Neuronal stem cell (in vitro differentiated cells): Measurements from ENCODE around the gene PTPN11.

Experiments
- DNase-seq: peaks from one replicate; pipeline ENCODE4 v3.0.0-alpha.2; 2013; ENCODE audit warnings: low spot score
- H2AFZ ChIP-seq: one replicate; pipeline ENCODE4 v1.6.1; 2013; ENCODE audit warnings: mild to moderate bottlenecking, low read length, inconsistent platforms
- H2AK5ac ChIP-seq: 2 replicates; pipeline ENCODE4 v1.6.1; 2013; ENCODE audit warnings: low read depth, mild to moderate bottlenecking, inconsistent platforms, low read length, moderate library complexity, mixed read lengths
- H2BK120ac ChIP-seq: 2 replicates; pipeline ENCODE4 v1.6.1; 2013; ENCODE audit warnings: low read depth, mild to moderate bottlenecking, inconsistent platforms, low read length, moderate library complexity, mixed read lengths
- H2BK12ac ChIP-seq: one replicate; pipeline ENCODE4 v1.6.1; 2013; ENCODE audit warnings: low read length, inconsistent platforms
- H2BK15ac ChIP-seq: 2 replicates; pipeline ENCODE4 v1.6.1; 2013; ENCODE audit warnings: mild to moderate bottlenecking, low read length, inconsistent platforms, mixed read lengths
- H2BK5ac ChIP-seq: one replicate; pipeline ENCODE4 v1.6.1; 2013; ENCODE audit warnings: inconsistent platforms, mild to moderate bottlenecking, low read length, moderate library complexity
- H3K14ac ChIP-seq: one replicate; pipeline ENCODE4 v1.6.1; 2013; ENCODE audit warnings: low read length, inconsistent platforms
- H3K18ac ChIP-seq: 2 replicates; pipeline ENCODE4 v1.6.1; 2013; ENCODE audit warnings: low read length, inconsistent platforms
- H3K23ac ChIP-seq: 2 replicates; pipeline ENCODE4 v1.6.1; 2013; ENCODE audit warnings: low read depth, mild to moderate bottlenecking, mixed read lengths, low read length, inconsistent platforms; ENCODE audit not compliant: poor library complexity
- H3K27ac ChIP-seq: replicated peaks from 3 replicates; pipeline ENCODE4 v1.5.1; 2013; ENCODE audit warnings: low read length, inconsistent platforms
- H3K27me3 ChIP-seq, 3 experiments: 2 replicates each; pipeline ENCODE4 v1.6.1; 2013; ENCODE audit warnings: low read length in 3 of 3, mild to moderate bottlenecking in 2 of 3, inconsistent platforms in 1 of 3, low read depth in 1 of 3, mixed read lengths in 1 of 3, moderate library complexity in 1 of 3; ENCODE audit not compliant: control insufficient read depth in 3 of 3, insufficient read depth in 3 of 3
- H3K36me3 ChIP-seq, 2 donors: replicated peaks in 1 of 2; 2 replicates each; pipeline ENCODE4 v1.6.1; 2013; ENCODE audit warnings: low read length in 2 of 2; ENCODE audit not compliant: control insufficient read depth in 2 of 2, insufficient read depth in 2 of 2
- H3K4ac ChIP-seq: 2 replicates; pipeline ENCODE4 v1.6.1; 2013; ENCODE audit warnings: inconsistent platforms, mild to moderate bottlenecking, low read length, moderate library complexity
- H3K4me1 ChIP-seq, 2 donors: 1 replicate in 1 of 2; 2 replicates in 1 of 2; pipeline ENCODE4 v1.6.1; 2013; ENCODE audit warnings: low read length in 2 of 2, low read depth in 1 of 2; ENCODE audit not compliant: control insufficient read depth in 2 of 2, insufficient read depth in 1 of 2
- H3K4me2 ChIP-seq: one replicate; pipeline ENCODE4 v1.6.1; 2013; ENCODE audit warnings: mild to moderate bottlenecking, low read length, inconsistent platforms; ENCODE audit not compliant: insufficient read depth, poor library complexity, severe bottlenecking
- H3K4me3 ChIP-seq, 2 donors: 2 replicates each; pipeline ENCODE4 v1.5.1; 2013; ENCODE audit warnings: low read length in 2 of 2, mild to moderate bottlenecking in 2 of 2, inconsistent platforms in 1 of 2, moderate library complexity in 1 of 2
- H3K79me1 ChIP-seq: one replicate; pipeline ENCODE4 v1.6.1; 2013; ENCODE audit warnings: low read depth, mild to moderate bottlenecking, inconsistent platforms, low read length, moderate library complexity
- H3K9ac ChIP-seq: one replicate; pipeline ENCODE4 v1.6.1; 2013; ENCODE audit warnings: mild to moderate bottlenecking, low read depth, low read length, inconsistent platforms; ENCODE audit not compliant: poor library complexity
- H3K9me3 ChIP-seq, 2 donors: replicated peaks in 1 of 2; 2 replicates each; pipeline versions ENCODE3 to v1.6.1; 2013; ENCODE audit warnings: low read length in 2 of 2, mild to moderate bottlenecking in 2 of 2, inconsistent platforms in 1 of 2, low read depth in 1 of 2, mixed read lengths in 1 of 2, moderate library complexity in 1 of 2; ENCODE audit not compliant: control insufficient read depth in 2 of 2, insufficient read depth in 1 of 2
- H4K8ac ChIP-seq: one replicate; pipeline ENCODE4 v1.6.1; 2013; ENCODE audit warnings: low read depth, mild to moderate bottlenecking, inconsistent platforms, low read length, moderate library complexity
- H4K91ac ChIP-seq: one replicate; pipeline ENCODE4 v1.6.1; 2013; ENCODE audit warnings: low read length, low read depth, mild to moderate bottlenecking, inconsistent platforms; ENCODE audit not compliant: poor library complexity
- WGBS, 2 donors: extraction: QIAGEN DNeasy Blood & Tissue Kit; methylation state at CpG; one replicate each; pipeline ENCODE4 v1.1.7; 2013; ENCODE audit warnings: missing lambda C conversion rate in 2 of 2, mixed read lengths in 1 of 2; ENCODE audit not compliant: insufficient read length in 2 of 2, insufficient replicate concordance in 1 of 2; ENCODE audit errors: extremely low coverage in 2 of 2; 5-methylcytosine and 5-hydroxymethylcytosine counted together

The PTPN11 gene

GRCh38 chr12:112425582-112426382, 7.0 kb downstream of the PTPN11 start:
- Histone ChIP-seq H2BK120ac (no peak overlapping the region), H2BK5ac (no peak overlapping the region), H3K27me3 (no peaks in the 10 kb centered on the region), H2AK5ac (no peak overlapping the region), H3K79me1 (peaks cover 6% of the 10 kb centered on the region), H3K9ac (no peak overlapping the region), H3K4me2 (no peak overlapping the region), H4K8ac (no peak overlapping the region), H3K36me3 (peaks cover 0 to 9% of the 10 kb centered on the region in 2 donors), H2BK12ac (no peak overlapping the region), H2BK15ac (no peak overlapping the region), H3K4me3 (no peak overlapping the region), H3K9me3 (no peaks in the 10 kb centered on the region), H3K4me1 (no peaks in the 10 kb centered on the region), H3K14ac (no peak overlapping the region), H3K23ac (no peak overlapping the region), H2AFZ (no peak overlapping the region), H3K18ac (no peak overlapping the region), H3K27ac (no peak overlapping the region), H4K91ac (no peak overlapping the region), H3K4ac (no peak overlapping the region)
- DNase-seq = no peak
- WGBS, 2 donors = no CpG with 5 or more reads among the region's 7 CpGs

GRCh38 chr12:112427760-112428159, 9.0 kb downstream of the PTPN11 start:
- Histone ChIP-seq H4K91ac (no peak overlapping the region), H2BK12ac (no peak overlapping the region), H3K79me1 (peaks cover 6% of the 10 kb centered on the region), H3K4me2 (no peak overlapping the region), H2BK5ac (no peak overlapping the region), H3K9me3 (no peaks in the 10 kb centered on the region), H3K4ac (no peak overlapping the region), H3K27me3 (no peaks in the 10 kb centered on the region), H3K14ac (no peak overlapping the region), H3K4me1 (no peaks in the 10 kb centered on the region), H2BK15ac (no peak overlapping the region), H4K8ac (no peak overlapping the region), H2AFZ (no peak overlapping the region), H3K4me3 (no peak overlapping the region), H2BK120ac (no peak overlapping the region), H3K18ac (no peak overlapping the region), H2AK5ac (no peak overlapping the region), H3K36me3 (peaks cover 2 to 9% of the 10 kb centered on the region in 2 donors), H3K27ac (no peak overlapping the region), H3K23ac (no peak overlapping the region), H3K9ac (no peak overlapping the region)
- WGBS, 2 donors = no CpG with 5 or more reads among the region's 2 CpGs
- no peak for DNase-seq

GRCh38 chr12:112430929-112431328, 12.2 kb downstream of the PTPN11 start:
- no peak overlapping the region for H2AFZ ChIP-seq
- no peak overlapping the region for H4K8ac ChIP-seq
- no peak for DNase-seq
- WGBS, 2 donors = no CpG with 5 or more reads among the region's 5 CpGs
- H3K4me1 ChIP-seq = no peaks in the 10 kb centered on the region
- no peak overlapping the region for H3K9ac ChIP-seq
- H3K79me1 ChIP-seq = peaks cover 1% of the 10 kb centered on the region
- H3K14ac ChIP-seq = no peak overlapping the region
- H3K27me3 ChIP-seq = no peaks in the 10 kb centered on the region
- no peak overlapping the region for H3K27ac ChIP-seq
- no peak overlapping the region for H2BK120ac ChIP-seq
- no peak overlapping the region for H2BK5ac ChIP-seq
- H2BK12ac ChIP-seq = no peak overlapping the region
- H4K91ac ChIP-seq = no peak overlapping the region
- H2AK5ac ChIP-seq = no peak overlapping the region
- no peak overlapping the region for H3K4me2 ChIP-seq
- H3K4me3 ChIP-seq = no peak overlapping the region
- H3K23ac ChIP-seq = no peak overlapping the region
- no peak overlapping the region for H2BK15ac ChIP-seq
- H3K4ac ChIP-seq = no peak overlapping the region
- no peaks in the 10 kb centered on the region for H3K9me3 ChIP-seq
- H3K36me3 ChIP-seq = peaks cover 2 to 5% of the 10 kb centered on the region in 2 donors
- no peak overlapping the region for H3K18ac ChIP-seq

- Histone ChIP-seq H3K79me1 (peaks cover 1% of the 10 kb centered on the region), H2BK12ac (no peak overlapping the region), H3K18ac (no peak overlapping the region), H3K9me3 (no peaks in the 10 kb centered on the region), H2AK5ac (no peak overlapping the region), H3K4me2 (no peak overlapping the region), H3K4me3 (no peak overlapping the region), H4K91ac (no peak overlapping the region), H2BK5ac (no peak overlapping the region), H3K27me3 (no peaks in the 10 kb centered on the region), H2AFZ (no peak overlapping the region), H3K4me1 (peaks cover 0 to 2% of the 10 kb centered on the region in 2 donors), H4K8ac (no peak overlapping the region), H2BK15ac (no peak overlapping the region), H3K9ac (no peak overlapping the region), H3K4ac (no peak overlapping the region), H3K23ac (no peak overlapping the region), H3K27ac (no peak overlapping the region), H3K14ac (no peak overlapping the region), H2BK120ac (no peak overlapping the region), H3K36me3 (peaks cover 2% of the 10 kb centered on the region in 2 donors)
- no CpG with 5 or more reads among the region's 3 CpGs for WGBS, 2 donors
- DNase-seq = no peak
Measured at GRCh38 chr12:112431965-112432364, 13.2 kb downstream of the PTPN11 start.
